DMS 273 (cell line): ENCODE results near the gene MTCL1.

Source experiments
- DNase-seq: peaks from one replicate; lab custom pipeline; 2025; ENCODE audit not compliant: unreplicated experiment; lab: John Stamatoyannopoulos, UW

MTCL1 gene

DNA sequence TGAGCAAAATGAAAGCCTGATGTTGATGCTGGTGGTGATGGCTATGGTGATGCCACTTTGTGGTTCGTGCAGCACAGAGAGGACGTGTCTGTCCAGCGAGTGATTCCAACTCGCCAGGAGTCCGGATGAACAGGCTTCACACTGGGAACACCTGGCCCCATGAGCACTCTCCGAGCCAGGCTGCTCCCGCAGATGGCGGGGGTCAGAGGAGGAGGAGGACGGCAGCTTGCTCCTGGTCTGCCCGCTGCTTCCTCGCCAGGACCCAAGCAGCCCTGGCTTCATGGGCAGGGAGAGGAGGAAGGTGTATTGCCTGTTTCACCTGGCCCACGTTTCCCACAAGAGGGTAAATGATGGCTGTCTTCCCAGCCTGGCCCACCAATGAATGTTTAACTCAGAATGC, 121.6 kb downstream of the MTCL1 start:
- DNase-seq, result peak; percentile 54

DNA sequence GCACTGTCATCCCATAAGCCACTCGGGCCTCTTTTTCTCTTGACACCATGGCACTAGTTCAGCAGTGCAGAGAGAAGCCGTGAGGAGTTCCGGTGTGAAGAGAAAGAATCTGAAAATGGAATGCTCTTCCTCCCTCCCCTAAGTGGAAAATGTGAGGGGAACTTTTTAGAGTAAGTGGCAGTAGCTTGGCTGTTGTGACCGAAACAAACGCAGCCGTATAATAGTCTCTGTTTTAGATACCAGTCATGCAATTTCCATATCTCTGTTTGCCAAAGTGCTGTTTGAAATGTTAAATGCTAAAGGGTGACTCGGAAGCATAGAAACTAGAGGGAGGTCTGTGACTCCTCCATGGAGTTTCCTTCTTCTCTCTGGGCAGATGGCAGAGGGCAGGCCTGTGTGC, 122.9 kb downstream of the MTCL1 start:
- DNase-seq, result no peak

DNA sequence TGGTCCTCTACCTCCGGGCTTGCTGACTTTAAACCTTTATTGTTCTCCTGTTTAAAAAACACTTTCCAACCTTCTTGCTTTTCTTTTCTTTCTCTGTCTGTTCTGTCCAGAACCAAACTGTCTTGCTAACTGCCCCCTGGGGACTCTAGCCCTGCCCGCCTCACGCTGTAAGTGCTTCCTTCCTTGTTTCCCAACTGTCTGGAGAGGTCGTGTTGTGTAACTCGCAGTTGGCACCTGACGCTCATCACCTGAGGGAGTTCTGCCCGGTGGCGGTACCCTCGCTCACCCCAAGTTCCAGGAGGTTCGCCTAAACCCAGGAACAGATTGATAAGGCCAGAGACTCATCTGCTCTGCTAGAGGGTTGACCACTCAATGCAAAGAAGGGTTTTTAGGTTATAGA, 123.4 kb downstream of the MTCL1 start:
- no peak for DNase-seq

DNA sequence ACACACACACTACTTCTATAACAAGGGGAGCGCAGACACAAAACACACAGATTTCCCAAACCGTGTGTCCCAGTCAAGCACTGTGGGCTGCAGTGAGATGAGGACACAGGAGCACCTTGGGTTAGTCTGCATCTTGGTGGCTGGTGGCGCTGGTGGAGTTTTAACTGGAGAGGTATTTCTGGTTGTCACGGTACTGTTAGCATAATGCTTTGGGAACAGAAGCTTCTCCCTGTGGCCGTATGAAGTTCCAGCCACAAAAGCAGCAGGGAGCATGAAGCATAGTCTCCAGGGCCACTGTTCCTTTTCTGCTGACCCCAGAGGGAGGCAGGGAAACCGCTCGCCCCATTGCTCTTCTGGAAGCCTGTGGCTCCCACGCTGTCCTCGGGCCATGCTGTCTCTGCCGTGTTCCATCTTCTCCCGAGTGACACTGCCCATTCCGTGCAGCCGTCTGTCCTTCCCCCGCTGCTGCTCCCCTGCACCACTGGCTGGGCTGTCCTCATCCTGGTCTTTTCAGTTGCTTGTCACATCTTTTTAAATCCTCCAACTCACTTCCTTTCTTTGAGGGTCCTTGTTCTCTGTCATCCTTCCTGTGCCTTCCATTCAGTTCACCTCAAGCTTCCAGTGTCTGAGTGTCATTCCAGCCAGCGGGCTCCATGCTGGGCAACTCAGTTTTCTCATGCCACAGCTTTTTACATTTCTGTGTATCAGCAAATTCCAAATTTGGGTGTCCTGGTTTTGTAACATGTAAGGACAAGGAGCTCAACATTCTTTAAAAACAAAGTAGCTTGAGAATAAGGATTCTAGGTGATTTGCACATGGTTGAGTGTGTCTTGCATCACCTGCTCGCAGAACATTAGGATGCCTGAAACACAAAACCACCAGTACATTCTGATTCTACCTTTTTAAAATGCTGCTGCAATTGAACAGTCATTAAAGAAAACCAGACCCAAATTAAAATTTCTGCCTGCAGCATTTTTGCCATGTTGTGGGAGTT, 125.0 kb downstream of the MTCL1 start:
- no peak for DNase-seq

DNA sequence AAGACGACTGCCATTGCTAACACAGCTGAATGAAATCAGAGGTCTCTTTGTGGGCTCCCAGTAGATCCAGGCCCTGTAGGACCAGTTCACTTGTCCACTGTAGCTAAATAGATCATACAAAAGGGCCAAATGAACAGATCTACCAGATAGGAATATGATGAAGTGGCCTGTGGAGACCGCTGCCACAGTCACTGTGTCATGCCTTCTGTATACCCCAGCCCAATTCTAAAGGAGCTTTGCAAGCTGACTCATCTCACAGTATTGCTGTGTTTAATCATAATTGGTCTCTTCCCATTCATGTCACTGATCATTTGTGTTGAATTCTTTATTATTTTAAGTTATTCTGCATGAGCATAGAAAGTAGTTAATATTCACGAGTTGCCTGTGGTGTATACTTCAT, 125.8 kb downstream of the MTCL1 start:
- no peak for DNase-seq

DNA sequence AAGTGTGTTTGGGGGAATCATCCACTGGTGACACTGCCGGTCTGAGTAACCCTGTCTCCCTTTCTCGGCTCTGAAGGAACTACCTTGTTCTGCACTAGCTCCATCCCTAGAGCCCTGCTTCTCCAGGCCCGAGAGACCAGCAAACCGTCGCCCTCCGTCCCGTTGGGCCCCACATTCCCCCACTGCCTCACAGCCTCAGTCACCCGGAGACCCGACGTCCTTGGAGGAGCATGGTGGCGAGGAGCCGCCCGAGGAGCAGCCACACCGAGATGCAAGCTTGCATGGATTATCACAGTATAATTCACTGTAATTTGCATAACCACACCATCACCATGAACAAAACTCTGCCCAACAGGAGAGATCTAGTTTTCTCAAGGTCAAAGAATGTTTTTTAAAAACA, 126.2 kb downstream of the MTCL1 start:
- DNase-seq, result no peak

DNA sequence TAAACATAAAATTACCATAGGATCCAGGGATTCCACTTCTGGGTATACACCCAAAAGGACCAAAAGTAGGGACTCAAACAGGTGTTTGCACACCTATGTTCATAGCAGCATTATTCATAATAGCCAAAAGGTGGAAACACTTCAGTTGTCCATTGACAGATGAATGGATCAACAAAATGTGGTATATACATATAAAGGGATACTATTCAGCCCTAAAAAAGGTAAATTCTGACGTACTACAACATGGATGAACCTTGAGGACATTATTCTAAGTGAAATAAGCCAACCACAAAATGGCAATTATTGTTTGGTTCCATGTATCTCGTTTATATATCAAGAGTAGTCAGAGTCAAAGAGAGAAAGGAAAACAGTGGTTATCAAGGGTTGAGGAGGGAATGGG, 128.1 kb downstream of the MTCL1 start:
- DNase-seq, result no peak

DNA sequence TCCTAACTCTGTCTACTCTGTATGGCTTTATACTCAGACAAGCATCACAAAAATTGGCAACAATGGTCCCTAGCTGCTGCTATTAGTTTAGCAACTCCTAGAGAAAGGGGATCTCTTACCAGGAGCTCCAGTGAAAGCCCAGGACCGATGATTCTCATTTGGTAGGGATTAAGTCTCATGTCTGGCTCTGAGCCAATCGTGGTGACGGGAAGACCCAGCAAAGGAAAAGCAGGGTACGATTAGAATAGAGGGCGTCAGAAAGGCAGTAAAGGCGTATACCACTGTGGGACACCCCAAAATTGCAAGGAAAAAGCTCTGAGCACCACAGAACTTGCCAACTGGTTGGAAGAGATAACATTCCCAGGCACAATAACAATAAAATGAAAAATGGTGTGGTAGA, 129.5 kb downstream of the MTCL1 start:
- DNase-seq, result peak; percentile 58

DNA sequence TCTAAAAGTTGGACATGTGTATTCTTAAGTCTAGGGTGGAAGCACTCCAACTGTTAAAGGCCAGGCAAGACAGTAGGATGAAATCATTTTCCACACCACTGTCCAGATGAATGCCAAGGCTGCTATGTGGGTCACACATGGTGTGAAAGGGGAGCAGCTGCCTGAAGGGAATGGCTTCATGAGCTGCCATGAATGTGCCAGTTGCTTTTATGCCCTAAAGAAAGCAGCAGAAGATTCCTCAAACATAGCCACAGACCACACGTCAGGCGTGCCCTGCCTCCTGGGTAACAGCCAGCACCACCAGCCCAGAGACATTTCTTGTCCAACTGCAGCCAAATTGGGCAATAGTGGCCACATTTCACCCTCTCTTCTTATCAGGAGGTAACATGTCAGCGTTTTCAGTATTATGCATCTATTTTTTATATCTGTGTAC, 130.2 kb downstream of the MTCL1 start:
- DNase-seq, result peak; percentile 54

DNA sequence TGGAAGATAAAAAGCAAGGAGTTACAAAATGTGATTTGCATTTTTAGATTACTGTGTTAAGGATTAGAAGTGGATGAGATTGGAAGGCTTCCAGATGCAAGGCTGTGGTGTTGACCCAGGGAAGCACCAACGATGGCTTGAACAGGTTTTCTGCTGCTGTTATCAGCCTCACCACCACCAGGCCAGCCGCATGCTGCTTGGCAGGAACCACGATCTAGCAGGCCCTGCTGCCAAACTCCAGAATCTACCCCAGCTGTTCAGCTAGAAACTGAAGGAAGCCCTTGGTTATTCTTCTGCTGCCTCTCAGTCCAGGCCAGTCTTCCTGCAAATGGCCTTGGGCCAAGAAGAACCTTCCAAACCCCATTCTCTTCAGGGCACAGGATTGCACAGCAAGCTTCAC, 133.9 kb downstream of the MTCL1 start:
- DNase-seq, result peak; percentile 93

DNA sequence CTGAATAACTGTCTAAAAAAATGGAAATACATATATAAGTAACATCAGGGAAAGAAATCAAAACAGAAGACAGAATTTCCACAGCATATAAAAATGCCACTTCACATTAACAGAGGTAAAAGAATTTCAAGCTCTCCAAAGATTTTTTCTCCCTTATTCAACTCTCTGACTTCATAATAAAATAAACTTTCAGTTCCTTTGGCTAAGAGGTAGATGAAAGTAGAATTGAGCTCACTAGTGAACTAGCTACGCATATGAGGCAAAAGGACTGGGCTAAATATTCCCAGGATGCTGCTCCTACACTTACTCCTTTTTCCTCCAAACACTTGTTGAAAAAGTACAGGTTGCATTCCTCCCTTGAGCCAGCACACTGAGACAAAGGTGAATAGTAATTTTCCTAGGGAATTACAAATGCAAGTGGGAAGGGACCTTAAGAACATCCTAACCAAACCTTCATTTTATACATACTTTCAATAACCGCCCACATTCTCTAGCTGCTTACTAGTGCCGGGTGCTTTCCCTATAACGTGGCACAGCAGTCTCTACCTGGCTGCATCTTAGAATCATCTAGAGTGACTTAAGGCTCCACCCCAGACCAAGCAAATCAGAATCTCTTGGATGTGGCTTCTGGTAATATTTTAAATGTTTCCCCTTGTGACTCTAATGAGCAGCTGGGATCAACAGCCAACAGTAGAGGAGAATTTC, 136.6 kb downstream of the MTCL1 start:
- DNase-seq, result no peak

DNA sequence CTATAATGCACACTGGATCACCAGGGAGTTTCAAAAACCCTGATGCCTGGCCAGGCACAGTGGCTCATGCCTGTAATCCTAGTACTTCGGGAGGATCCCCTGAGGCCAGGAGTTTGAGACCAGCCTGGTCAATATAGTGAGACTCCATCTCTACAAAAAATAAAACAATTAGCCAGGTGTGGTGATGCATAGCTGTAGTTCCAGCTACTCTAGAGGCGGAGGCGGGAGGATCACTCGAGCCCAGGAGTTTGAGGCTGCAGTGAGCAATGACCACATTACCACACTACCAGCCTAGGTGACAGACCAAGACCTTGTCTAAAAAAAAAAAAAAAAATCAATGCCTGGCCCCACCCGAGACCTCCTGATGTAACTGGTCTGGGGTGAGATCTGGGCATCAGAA, 137.2 kb downstream of the MTCL1 start:
- no peak for DNase-seq

DNA sequence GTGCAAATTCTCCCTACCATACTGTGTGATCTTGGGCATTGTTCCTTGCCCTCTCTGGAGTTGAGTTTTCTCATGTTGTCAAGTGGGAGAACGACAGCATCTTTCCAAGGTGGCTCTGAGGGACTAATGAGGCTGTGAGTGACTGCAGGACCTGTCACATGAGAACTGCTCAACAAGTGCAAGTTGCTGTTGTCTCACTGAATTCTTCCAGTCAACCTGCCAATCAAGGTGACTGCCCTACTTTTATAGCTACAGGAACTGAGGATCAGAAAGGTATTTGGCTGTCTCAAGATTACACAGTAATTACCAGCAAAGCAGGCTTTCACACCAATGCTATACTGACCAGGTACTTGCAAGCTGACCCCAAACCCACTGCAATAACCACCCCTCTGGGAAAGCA, 137.6 kb downstream of the MTCL1 start:
- no peak for DNase-seq

DNA sequence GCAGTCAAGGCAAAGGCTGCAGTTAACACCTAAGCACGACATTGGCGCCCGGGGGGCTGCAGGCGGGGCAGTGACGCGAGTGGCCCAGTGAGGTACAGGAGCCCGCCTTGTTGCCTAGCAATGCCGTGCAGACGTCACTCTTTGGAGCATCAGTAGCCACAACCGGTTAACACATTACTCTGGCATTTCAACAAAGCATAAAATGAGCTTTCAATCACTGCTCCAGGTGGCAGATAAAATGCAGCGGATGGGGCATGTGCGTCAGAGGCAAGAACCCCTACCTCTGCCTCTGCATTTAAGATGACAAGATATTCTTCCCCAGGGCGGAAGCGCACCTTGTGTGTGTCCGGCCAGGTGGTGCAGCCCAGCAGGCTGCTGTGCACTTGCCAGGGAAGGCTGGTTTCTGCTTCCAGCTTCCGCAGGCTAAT, 139.4 kb downstream of the MTCL1 start:
- peak; percentile 32 for DNase-seq

DNA sequence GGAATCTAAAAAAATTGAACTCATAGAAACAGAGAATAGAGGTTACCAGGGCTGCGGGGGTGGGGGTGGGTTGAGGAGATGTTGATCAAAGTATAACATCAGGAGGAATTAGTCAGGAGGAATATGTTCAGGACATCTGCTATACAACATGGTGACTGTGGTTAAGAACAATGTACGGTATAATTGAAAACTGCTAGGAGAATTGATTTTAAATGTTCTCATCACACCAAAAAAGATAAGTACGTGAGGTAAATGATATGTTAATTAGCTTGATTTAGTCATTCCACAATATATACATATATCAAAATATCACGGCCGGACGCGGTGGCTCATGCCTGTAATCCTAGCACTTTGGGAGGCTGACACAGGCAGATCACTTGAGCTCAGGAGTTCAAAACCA, 140.2 kb downstream of the MTCL1 start:
- no peak for DNase-seq

DNA sequence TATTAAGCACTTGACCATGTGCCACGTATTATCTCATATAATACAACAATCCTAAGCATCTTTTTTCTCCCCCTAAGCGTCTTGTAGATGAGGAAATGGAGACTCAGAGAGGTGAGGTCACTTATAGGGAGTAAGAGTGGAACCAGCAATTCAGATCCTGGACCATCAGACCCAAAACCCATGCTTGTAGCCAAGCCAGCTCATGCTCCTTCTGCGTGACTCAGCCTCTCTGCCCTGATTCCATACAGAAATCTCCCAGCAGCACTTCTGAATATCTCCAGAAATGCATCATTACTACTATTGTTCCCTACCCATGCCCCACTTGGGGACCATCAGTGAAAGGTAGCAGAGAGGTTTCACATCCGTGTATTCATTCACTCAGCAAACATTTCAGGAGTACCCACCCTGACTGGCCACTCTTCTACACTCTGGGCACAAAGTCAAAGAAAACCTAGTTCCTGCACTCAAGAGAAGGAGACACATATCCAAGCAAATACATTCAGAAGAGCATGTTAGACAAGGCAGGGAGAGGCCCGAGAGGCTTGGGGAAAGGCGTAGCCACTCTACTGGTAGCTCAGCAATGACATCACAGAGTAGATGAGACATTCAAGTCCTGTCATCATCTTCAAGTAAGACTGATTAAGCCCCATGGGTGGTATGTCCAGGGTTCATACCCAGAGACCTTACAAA, 141.9 kb downstream of the MTCL1 start:
- DNase-seq, result no peak

DNA sequence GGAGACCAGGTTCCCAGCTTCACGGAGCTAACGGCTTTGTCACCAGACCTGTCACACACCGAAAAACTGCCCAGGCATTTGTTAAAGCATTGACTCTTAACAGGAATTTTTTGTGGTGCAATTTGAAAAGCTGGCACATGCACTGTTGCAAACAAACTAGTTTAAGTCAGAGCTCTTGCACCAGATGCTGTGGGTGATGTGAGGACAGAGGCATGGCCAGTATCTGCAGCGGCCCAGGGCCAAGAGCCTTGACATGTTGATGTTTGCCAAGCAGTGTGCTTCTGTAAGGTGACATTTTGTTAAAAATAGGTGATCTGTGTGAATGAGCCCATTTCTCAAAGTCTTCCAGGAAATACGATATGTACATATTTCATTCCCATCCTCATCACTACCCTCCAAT, 142.5 kb downstream of the MTCL1 start:
- peak; percentile 26 for DNase-seq

DNA sequence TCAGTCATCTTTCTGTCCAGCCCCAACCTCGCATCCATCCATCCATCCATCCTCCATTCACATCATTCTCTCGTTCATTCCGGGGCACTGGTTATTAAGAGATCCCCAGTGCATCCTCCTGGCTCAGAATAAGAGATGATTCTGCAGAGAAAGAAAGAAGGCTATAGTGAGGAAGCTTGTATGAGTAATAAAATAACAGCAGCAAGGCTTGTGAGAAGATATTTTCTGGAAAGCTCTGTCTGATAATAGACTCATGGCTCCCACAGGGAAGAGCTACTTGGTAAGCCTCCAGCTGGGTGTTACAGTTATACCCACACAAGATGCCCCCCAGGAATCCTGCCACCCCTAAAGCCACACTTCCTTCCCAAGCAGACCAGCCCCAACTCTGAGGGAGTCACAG, 143.2 kb downstream of the MTCL1 start:
- no peak for DNase-seq

DNA sequence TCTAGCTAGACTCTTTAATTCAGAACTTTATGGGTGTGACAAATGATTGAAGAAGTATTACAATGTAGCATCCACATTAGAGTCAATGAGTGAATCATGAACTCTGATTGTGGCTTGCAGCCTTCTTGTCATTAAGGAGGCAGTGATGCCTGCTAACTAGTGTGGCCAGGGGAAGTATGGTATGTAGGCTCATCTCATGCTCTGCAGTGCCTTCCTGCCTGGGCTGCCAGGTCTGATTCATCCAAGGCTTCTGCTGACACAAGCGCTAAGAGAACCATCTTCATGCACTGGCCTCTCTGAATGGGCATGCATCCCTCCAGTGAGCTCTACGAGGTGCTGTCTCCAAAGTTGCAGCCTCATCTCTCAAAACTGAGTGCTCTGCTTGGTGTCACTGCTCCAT, 144.3 kb downstream of the MTCL1 start:
- DNase-seq, result no peak

DNA sequence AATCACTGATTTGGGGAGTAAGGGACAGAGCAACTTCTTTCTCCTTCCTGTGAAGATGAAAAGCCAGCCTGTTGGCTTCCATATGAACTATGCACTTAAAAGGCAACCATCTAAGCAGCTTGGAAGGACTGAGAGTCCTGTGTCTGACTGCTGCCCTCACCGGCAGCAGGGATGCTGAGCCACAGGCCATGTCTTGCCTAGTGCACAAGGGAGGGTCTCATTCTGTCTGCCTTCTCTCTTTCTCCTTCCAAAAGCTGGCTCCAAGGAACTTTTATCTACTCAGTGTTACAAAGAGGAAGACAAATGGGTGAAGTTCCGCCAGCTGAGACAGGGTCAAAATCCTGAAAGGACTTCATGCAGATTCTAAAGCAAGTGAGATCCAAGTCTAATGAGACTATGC, 146.3 kb downstream of the MTCL1 start:
- no peak for DNase-seq

DNA sequence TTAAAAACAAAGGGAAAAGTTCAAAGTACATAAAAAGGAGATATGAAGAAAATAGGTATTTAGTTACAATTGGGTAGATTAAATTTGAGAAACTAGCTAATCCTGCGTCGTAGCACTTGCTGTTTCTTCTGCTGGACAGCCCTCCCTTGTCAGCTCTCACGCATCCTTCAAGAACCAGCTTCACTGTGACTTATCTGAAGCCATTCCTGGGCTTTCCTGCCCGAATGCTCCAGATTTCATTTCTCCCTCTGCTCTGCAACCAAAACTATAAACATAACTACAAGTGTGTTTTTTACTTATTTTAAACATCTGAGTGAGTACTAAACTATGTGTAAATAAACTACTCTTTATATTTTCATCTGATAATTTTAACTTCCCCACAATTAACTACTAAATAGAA, 149.2 kb downstream of the MTCL1 start:
- no peak for DNase-seq

DNA sequence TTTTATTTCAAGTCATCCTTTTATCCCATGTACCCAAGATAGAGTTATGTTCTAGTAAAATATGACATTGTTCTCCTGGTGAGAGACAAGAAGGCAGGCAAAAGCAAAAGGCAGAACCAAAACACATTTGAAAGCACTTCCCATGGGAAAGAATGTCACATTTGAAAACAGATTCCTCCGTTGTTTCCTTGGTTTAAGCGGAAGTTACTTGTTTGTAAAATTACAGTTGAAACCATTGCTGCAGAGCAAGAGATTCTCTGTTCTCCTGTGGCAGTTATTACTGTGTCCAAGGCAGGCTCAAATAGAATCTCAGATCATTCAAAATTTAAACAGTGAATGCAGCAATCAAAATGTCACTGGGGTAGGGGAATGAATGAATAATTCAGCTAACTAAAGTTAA, 149.6 kb downstream of the MTCL1 start:
- no peak for DNase-seq
